GM18909 (cell line): Measurements from ENCODE around the gene ANKRD11.
"Not testable (repeated sequence)": the region's sequence is repeated elsewhere in the genome, so short reads cannot be mapped to it uniquely, and the experiment has no call there.

Experiments
- ATAC-seq: cut with Tn5 transposase; IDR thresholded peaks from one replicate; pipeline ENCODE4 v1.9.1; 2021; ENCODE audit warnings: mild to moderate bottlenecking; ENCODE audit not compliant: unreplicated experiment, poor library complexity

The ANKRD11 gene

DNA sequence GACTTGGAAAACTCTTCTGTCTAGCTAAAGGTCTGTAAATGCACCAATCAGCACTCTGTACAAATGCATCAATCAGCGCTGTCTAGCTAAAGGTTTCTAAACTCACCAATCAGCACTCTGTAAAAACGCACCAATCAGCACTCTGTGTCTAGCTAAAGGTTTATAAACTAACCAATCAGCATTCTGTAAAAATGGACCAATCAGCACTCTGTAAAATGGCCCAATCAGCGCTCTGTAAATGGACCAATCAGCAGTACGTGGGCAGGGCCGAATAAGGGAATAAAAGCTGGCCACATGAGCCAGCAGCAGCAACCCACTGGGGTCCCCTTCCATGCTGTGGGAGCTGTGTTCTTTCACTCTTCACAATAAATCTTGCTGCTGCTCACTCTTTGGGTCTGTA, 55.3 kb downstream of the ANKRD11 start:
- not testable (repeated sequence) for ATAC-seq

DNA sequence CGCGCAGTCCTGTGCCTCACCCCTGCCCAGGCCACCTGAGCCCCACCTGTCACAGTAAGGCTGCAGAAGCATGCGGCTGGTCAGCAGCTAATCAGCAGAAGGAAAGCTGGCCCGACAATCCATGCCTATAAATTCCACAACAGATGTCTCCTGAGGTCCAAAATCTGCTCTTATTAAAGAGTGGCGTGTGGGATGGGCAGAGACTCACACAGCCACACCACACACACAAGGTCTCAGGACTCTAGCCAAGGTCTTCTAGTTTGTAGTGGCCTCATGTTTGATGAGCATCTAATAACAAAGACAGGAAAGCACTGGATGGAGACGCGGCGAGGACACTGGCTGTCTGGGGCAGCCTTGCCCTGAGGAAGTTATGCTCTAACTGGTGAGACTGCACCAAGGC, 55.9 kb downstream of the ANKRD11 start:
- ATAC-seq = no peak

DNA sequence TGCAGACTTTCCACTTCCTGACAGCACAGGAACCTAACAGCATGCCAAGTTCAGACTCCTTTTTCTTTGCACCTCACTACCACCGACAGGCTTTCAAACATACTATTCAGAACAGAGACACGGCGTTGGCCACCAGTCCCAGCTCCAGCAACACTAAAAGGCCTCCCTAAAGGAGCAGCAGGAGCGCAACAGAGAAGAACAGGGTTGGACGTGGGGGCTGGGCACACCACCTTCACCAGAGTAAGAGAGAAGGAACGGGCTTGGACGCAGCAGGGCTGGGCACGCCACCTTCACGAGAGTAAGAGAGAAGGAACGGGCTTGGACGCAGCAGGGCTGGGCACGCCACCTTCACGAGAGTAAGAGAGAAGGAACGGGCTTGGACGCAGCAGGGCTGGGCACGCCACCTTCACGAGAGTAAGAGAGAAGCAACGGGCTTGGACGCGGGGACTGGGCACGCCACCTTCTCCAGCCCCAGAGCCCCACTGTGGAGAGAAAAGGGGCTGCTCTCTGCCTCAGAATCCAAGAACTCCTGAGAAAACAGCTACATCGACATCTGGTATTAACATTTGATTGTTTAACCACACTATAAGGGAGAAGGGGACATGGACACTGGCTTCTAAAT, 56.9 kb downstream of the ANKRD11 start:
- ATAC-seq = not testable (repeated sequence)

DNA sequence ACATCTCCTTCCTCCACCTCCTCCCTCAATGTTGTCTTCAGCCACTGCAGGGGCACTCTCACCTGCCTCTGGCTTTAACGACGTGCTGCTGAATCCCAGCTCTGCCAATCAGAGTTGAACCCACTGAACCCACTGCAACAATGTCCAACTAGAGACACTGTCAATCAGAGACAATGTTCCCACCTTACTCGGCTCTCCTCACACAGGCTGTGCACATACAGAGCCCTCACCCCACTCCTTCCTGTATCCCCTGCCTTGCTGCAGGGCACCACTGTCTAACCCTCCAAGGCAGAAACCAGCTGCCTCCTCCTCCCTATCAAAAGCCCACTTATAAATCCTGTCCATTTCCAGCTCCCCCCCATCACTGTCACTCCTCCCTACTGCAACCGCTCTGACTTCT, 58.7 kb downstream of the ANKRD11 start:
- ATAC-seq = no peak

DNA sequence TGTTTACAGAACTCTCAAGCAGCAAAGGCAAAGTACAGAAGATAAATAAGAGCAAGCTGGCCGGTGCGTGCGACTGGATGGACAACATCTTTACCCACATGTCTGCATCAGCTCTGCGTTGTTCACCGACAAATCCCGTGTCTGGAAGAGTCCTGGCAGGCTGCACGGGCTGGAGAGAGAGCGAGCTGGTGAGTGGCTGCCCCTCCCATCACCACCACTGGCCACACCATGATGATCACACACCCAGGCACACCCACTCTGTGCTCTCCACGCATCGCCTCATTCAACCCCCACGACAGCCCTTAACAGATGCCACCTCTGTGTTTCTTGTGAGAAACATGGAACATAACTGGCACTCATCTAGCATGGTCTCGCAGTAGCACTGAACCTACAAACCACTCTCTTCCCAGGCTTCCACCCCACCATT, 59.2 kb downstream of the ANKRD11 start:
- ATAC-seq = no peak

DNA sequence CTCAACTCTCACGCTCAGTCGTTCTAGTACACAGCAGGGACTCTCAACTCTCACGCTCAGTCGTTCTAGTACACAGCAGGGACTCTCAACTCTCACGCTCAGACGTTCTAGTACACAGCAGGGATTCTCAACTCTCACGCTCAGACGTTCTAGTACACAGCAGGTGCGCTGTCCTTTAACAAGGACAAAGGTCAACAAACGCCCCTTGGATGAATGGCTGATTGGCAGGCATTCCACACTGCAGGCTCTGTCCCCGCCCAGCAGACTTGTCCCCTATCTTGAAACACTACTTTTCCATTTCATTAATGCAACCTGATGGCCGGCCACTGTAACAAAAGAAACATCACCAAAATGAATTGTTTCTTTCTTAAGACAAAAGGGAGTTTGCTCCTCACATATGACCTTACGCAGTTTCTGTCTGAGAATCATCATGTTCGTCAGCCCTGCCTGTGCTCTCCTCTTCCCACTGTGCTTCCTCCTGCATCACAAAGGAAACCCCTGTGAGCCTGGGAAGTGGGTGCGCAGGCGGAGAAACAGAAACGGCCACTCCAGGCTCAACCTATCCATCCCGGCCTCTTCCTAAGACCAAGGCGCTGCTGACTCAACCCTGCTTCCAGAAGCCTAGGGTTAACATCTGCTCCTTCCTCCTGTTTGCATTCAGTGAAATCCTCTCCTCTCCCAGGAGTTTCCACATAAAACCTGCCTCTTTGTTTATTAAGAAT, 59.8 kb downstream of the ANKRD11 start:
- no peak for ATAC-seq

DNA sequence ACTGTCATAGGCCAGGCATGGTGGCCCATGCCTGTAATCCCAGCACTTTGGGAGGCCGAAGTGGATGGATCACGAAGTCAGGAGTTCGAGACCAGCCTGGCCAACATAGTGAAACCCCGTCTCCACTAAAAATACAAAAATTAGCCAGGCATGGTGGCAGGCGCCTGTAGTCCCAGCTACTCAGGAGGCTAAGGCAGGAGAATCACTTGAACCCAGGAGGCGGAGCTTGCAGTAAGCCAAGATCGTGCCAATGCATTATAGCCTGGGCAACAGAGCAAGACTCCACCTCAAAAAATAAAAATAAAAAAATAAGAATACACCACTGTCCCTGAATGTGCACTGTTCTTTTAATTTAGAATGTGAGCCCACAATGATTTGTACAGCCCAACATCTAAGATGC, 61.8 kb downstream of the ANKRD11 start:
- not testable (repeated sequence) for ATAC-seq

DNA sequence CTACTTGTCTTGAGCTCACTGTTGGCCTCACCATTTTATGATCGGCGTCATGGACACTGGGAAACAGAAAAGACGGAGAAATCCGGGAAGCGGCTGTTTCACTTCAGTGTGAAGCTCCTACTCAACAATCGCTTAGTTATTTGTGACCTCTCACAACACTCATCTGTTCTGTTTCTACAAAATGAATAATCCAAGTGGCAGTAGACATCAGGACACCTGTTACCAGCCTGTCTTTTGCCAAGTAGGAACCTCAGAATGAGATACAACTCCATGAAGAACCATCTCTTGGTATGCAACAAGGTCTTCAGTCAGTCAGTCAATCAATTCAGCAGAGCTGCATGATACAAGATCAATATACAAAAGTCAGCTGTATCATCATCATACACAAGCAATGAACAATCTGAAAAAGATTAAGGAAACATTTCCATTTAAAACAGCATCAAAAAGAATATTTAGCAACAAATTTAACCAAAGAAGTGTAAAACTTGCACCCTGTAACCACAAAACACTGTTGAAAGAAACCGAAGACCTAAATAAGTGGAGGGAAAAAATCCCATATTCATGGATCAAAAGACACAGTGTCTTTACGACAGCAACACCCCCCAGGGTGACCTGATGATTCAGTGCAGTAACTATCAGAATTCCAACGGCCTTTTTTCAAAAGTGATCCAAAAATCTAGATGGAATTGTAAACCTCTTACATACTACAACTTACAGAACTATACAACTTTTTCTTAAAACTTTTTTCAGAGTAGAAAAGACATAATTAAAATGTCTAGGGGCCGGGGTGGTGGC, 63.4 kb downstream of the ANKRD11 start:
- no peak for ATAC-seq

DNA sequence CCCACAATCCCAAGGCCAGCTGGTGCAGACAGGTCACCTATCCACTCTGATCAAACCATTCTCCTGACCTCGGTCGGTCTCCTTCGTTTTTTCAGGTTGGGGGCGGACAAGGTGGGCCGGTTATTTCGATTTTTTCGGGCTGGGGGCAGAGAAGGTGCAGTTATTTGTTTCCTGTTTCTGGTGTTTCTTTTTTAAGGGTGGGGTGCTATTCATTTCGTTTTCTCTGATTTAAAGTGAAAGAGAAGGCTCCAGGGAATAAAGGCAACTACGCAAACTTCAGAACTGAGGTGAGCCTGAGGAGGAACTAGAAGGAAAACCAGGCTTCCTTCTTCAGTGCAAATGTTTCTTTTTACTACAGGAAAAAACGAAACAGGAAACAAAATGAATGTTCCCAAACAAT, 64.8 kb downstream of the ANKRD11 start:
- no peak for ATAC-seq

DNA sequence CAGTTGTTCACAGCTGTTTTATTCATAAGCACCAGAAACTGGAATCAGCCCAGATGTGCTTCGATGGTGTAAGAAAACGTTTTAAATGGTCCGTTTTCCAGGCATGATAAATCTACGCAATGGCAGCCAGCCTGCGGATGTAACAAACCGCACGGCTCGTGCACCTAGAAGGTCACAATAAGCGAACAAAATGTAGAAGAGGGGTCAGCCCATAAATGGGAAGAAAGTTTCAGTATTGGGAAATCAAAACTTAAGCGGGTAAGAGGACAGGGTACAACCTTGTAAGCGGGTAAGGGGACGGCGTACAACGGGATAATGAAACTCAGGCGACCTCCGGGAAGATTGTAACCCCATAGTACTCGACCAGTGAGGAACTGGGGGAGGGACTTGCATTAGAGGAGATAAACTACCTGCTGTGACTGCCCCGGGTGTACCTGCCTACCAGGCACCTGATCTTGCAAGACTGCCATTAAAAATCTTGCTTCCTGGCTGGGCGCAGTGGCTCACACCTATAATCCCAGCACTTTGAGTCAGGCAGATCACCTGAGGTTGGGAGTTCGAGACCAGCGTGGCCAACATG, 66.6 kb downstream of the ANKRD11 start:
- ATAC-seq = no peak

DNA sequence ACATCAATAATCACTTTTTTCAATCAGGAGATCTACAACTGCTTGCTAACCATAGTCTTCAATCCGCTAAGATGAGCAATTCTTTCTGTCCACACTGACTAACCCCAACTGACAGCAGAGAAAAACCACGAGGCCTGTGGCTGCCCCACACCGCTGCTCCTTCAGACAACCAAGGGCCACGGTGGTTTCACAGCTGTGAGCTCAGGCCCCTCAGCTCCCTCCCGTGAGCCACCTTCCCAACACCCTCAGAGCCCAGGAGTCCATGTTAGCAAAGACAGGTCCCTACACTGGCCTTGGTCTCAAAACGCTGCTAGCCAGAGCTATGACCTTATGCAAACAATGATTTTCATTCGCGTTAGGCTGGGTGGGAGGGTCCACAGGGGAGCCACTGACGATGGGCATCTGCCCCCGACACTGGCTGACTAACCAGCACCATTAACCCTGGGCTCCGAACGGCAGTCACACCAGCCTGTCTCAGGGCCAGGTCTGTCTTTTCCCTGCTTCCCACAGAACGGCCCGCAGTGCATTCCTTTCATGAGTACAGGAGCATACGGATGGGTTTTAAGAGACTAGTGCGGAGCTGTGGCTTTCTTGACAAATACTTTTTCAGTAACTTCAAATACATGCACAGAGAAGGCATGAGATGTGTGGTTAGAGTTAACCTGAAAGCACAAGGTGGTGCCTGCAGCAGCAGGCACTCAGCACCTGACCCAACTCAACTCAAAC, 67.3 kb downstream of the ANKRD11 start:
- peak; percentile 75 for ATAC-seq

DNA sequence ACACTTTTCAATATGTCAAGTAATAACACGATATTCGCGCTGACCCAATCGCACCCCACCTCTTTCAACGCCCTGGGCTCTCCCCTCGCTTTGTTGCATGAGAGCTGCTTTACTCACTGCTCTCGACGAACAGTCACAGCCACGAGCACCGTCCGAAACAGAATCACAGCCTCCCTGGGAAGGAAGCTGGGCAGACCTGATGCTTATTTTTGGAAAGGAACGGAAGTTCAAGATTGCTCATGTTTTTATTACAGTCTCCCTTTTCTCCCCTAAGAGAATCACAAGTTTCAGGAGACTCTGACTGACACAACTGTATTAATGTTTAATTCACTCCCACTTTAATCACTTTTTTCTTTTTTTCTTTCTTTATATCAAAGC, 67.8 kb downstream of the ANKRD11 start:
- ATAC-seq = peak; percentile 69

DNA sequence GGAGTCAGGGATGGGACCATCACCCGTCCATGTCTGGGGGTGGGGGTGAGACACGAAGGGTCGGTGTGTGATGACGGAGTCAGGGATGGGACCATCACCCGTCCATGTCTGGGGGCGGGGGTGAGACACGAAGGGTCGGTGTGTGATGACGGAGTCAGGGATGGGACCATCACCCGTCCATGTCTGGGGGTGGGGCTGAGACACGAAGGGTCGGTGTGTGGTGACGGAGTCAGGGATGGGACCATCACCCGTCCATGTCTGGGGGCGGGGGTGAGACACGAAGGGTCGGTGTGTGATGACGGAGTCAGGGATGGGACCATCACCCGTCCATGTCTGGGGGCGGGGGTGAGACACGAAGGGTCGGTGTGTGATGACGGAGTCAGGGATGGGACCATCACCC, 69.1 kb downstream of the ANKRD11 start:
- not testable (repeated sequence) for ATAC-seq

DNA sequence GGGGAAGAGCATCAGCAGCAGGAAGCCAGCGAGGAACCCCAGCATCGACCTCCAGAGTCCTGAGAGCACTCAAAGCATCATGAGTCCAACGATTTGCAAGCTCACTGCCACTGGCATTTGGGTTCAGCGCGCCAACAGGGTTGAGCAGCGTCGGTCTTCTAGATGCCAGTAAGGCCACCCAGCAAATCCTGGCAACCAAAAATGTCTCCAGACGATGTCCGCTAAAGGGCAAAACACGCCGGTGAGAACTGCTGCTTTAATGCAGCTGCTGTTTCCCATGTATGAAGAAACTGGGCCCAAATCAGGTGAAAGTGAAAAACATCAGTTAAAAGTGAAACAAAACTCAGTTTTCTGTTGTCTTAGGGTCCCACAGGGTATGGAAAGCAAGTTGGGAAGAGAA, 70.2 kb downstream of the ANKRD11 start:
- ATAC-seq = no peak

DNA sequence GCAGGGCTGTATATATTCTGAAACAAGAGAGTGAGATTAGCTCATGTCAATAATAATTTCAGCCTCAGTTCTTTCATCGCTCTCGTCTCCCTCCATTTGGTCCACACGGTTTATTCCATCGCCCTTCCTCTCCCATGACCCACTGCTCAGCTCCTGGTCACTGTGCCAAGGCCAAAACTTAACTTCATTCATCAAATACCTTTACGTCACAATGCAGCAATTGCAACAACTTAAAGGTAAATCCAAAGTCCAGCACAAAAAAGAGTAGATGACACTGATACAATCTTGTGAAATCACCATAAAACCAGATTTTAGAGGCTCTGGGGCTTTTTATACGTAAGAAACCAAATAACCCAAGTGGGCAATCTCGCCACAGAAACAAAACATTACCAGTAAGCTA, 72.0 kb downstream of the ANKRD11 start:
- ATAC-seq = no peak

DNA sequence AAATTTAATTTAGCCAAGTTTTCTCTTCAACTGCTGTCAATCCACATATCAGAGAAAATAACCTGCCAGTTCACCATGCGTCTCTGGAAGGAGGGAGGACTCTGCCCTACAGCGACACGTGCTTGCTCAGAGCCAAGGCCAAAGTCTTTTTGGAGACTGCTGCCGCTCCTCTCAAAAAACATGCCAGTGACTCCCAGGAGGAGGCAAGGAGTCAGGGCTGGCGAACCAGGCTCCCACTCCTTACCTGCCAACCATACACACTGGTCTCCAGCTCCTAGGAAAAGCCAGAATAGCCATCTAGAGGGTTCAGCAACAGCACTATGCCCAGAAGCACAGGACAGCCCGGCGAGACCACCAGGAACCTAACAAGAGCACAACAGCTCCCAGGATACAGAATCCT, 73.0 kb downstream of the ANKRD11 start:
- ATAC-seq = no peak

DNA sequence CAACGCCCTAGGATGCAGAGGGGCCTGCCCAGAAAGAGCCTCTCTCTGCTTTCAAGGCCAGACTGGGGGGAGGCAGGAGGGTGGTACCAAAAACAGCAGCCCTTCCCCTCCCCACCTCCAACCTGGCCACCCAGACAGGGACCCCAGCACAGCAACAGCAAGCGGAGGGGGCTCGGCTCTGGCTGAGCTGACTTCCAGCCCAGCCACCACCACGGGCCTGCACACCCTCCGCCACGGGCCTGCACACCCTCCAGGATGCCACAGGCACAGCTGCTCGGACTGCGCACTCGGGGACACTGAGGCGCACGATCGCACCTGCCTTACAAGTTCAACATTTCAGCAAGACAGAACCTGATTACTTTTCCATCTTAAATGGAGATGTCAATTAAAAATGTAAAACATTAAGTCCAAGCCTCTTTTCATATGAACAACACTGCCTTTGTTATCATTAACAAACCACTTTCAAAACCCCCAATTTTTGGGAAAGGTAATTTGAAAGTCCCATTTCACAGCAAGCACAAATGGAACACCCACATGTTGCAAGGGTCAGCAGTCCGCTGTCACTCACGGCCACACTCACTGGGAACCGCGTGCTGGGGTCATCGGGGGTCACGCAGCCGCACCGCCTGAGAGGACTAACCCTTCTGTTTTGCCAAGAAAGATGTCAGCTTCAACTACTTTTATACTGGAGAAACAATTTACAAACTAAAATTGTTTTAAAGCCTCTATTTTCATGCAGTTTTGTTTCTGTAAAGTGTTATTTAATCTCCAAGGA, 76.4 kb downstream of the ANKRD11 start:
- ATAC-seq = no peak

DNA sequence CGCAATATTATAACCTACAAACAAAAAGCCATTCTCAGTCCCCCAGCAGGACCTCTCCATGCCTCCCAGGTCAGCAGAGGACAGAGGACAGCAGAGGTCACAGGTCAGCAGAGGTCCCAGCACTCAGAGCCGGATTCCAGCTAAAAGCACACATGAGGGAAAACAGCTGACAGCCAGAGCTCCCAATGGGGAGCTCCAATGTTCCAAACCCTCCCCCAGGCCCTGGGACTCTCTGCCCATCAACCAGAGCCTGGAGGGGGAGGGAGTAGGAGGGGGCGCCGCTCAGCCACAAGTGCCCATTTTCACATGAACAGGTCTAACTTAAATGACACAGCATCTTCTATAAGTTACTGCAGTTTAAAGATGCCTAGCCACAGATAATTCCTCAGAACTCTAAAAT, 77.5 kb downstream of the ANKRD11 start:
- no peak for ATAC-seq

DNA sequence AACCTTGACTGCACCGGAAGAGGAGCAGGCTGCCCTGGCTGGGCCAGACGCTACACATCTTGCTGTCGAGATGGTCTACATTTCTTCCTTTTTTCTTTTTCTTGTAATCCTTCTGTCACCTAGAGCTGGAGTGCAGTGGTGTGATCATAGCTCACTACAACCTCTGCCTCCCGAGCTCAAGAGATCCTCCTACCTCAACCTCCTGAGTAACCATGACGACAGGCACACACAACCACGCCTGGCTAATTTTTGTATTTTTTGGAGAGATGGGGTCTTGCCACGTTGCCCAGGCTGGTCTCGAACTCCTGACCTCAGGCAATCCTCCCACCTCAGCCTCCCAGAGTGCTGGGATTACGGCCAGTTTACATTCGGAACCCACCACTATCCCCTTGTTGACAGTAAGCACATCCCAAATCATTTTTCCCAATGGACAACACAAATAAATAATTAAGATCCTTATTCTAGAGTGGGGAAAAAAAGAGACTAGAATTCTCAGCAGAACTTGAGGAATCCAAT, 79.0 kb downstream of the ANKRD11 start:
- ATAC-seq = no peak
